ENCODE results near the gene TRIM43.
"Not testable (repeated sequence)": the region's sequence is repeated elsewhere in the genome, so short reads cannot be mapped to it uniquely, and the experiment has no call there.

GRCh38 chr2:95613048-95613447 lies 21.2 kb downstream of the TRIM43 start:
- not testable (repeated sequence) for TF ChIP-seq CTCF (conservative IDR thresholded peaks at IDR 0.05 in 1 of 2, IDR thresholded peaks at IDR 0.05 in 1 of 2; ENCODE audit: extremely low read depth in 1 of 2, insufficient read depth in 1 of 2, low read depth in 1 of 2, low read length in 2 of 2); EZH2 (IDR thresholded peaks at IDR 0.05; ENCODE audit: borderline replicate concordance, low read length)
